Type B pancreatic cell (in vitro differentiated cells): Measurements from ENCODE around the gene SLC35F4. TPM values are rescaled to one million over a fixed set of nuclear protein-coding genes. Genes with fewer than 3 reads are reported as not detected.

Source experiments
- DNase-seq: peaks from one replicate; pipeline ENCODE4 v3.0.0; 2021; ENCODE audit warnings: mixed read lengths; ENCODE audit not compliant: unreplicated experiment; ENCODE audit errors: extremely low spot score
- H3K27ac Mint-ChIP-seq: 2 replicates; pipeline ENCODE4 v1.8.0; 2021; ENCODE audit warnings: mild to moderate bottlenecking, mixed read lengths
- H3K27me3 Mint-ChIP-seq: 2 replicates; pipeline ENCODE4 v1.8.0; 2021; ENCODE audit warnings: mixed read lengths
- H3K36me3 Mint-ChIP-seq: 2 replicates; pipeline ENCODE4 v1.8.0; 2021; ENCODE audit warnings: mixed read lengths
- H3K4me1 Mint-ChIP-seq: one replicate; pipeline ENCODE4 v1.8.0; 2021; ENCODE audit warnings: mixed read lengths; ENCODE audit not compliant: unreplicated experiment
- H3K4me3 Mint-ChIP-seq: 2 replicates; pipeline ENCODE4 v1.8.0; 2021; ENCODE audit warnings: mild to moderate bottlenecking, mixed read lengths
- H3K9me3 Mint-ChIP-seq: 2 replicates; pipeline ENCODE4 v1.8.0; 2021; ENCODE audit warnings: mixed read lengths
- CTCF ChIP-seq: fragments of 200-600 bp; sonication (generic); conservative IDR thresholded peaks from 2 replicates; pipeline ENCODE4 v1.5.0; 2021; ENCODE audit warnings: antibody characterized with exemption, mild to moderate bottlenecking
- total RNA-seq: library from RNA; stranded (reverse); gene quantifications from 2 replicates; pipeline ENCODE4 v1.2.1, GENCODE V29; 2021; ENCODE audit warnings: low replicate concordance

Gene SLC35F4
- total RNA-seq, 1 donor from 2014 or later: 2.1 TPM

- no peak overlapping the region for H3K27ac Mint-ChIP-seq
- H3K4me3 Mint-ChIP-seq: no peak overlapping the region
- DNase-seq: no peak
- no peaks in the 10 kb centered on the region for H3K4me1 Mint-ChIP-seq
- no peaks in the 10 kb centered on the region for H3K27me3 Mint-ChIP-seq
- no peaks in the 10 kb centered on the region for H3K36me3 Mint-ChIP-seq
- peaks cover 7% of the 10 kb centered on the region for H3K9me3 Mint-ChIP-seq
- no peak for TF ChIP-seq CTCF
Observed at GRCh38 chr14:57526942-57527341, 338.9 kb downstream of the SLC35F4 start.

DNA sequence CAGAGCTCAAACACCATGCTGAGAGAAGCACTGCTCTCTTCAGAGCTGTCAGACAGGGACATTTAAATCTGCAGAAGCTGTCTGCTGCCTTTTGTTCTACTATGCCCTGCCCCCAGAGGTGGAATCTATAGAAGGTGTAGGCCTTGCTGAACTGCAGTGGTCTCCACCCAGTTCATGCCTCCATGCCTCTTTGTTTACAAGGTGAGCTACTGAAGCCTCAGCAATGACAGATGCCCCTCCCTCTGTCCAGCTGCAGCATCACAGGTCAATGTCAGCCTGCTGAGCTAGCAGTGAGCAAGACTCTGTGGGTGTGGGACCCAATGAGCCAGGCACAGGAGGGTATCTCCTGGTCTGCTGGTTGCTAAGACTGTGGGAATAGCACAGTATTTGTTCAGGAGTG lies 346.8 kb downstream of the SLC35F4 start:
- no peak for TF ChIP-seq CTCF
- Mint-ChIP-seq H3K27me3 (peaks cover 5% of the 10 kb centered on the region), H3K4me1 (no peaks in the 10 kb centered on the region), H3K9me3 (peaks cover 16% of the 10 kb centered on the region), H3K36me3 (no peaks in the 10 kb centered on the region), H3K27ac (no peak overlapping the region), H3K4me3 (no peak overlapping the region)
- DNase-seq: no peak
